Activated CD4-positive, alpha-beta T cell treated with anti-CD3 and anti-CD28 coated beads for 24 hours (primary cell): ENCODE measurements around the gene TOM1L2.
A peak's percentile ranks its signal among the peaks of the same experiment; 100 is the strongest.
"Not testable (repeated sequence)": the region's sequence is repeated elsewhere in the genome, so short reads cannot be mapped to it uniquely, and the experiment has no call there.

Source experiments
- DNase-seq, 2 donors: peaks; one replicate each; pipeline ENCODE4 v3.0.0-alpha.2; 2020; ENCODE audit warnings: low read depth in 2 of 2

Gene TOM1L2

DNA sequence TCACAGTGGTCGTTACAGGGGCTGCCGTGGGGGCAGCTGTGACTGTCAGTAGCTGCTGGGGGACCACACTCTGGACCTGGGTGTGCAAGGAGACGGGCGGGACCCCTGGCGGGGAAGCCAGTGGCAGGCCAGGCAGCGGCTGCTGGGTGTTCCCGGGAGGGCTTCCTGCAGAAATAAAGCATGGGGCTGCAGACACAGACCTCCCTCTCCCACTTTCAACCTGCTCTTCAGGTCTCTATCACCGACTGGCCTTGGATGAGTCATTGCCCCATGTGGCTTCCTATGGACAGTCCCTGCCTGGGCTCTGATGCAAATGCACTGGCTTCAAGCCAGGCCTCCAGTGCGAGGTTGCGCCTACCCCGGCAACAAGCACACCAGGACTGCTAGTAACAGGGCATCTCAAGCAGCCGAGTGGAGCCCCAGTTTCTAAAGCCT lies 152.6 kb downstream of the TOM1L2 start:
- peak; percentile 50 to 75 for DNase-seq

DNA sequence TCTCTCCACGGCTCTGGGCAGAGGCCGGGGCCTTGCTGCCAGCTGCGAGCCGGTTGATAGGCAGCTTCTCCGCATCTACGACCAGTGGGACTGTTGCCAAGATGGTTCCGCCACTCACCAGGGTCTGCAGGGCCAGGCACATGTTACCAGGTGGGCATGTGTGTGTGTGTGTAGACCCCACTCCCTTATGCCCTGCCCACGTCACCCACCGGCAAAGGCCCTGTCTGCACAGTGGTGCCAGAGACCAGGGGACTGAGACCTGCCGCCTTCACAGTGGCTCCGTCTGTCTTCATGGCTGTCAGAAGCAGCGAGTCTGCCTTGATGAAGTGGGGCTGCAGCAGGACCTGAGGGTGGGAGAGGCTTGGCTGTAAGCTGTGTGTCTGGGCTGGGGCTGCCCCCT lies 153.1 kb downstream of the TOM1L2 start:
- no peak for DNase-seq

DNA sequence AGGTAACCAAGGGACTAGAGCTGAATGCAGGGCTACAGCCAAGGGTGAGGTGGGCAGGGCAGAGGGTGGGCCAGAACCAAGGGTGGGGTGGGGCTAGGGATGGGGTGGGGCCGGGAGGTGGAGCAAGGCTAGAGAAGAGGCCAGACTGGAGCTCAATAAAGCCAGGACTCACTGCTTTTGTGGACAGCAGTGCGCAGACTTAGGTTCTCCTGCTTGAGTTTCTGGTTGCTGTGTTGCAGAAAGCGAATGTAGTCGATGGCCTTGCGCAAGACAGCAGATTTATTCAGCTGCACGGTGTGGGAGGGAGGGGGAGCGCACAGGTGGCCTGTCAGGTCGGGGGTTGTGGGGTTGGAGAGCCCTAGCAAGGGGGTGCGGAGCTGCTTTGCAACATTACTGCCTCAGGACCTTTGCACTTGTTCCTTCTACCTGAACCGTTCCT lies 154.1 kb downstream of the TOM1L2 start:
- DNase-seq = no peak

DNA sequence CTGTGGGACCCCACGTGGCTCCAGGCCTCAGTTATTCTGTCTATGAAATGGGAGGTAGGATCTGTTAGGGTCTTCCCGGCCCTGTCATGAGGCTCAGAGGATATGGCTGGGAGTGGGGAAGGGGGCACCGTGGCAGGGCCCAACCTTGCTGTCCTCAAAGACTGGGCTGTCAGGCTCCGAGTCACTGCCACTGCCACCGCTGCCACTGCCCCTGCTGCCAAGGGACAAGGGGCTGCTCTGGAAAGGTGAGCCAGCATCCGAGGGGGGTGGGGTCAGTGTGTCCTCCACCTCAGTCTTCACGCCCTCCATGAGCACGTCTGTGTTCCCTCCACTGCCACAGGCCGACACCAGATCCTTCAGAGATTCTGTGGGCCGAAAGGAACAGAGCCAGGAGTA lies 154.7 kb downstream of the TOM1L2 start:
- DNase-seq = no peak

DNA sequence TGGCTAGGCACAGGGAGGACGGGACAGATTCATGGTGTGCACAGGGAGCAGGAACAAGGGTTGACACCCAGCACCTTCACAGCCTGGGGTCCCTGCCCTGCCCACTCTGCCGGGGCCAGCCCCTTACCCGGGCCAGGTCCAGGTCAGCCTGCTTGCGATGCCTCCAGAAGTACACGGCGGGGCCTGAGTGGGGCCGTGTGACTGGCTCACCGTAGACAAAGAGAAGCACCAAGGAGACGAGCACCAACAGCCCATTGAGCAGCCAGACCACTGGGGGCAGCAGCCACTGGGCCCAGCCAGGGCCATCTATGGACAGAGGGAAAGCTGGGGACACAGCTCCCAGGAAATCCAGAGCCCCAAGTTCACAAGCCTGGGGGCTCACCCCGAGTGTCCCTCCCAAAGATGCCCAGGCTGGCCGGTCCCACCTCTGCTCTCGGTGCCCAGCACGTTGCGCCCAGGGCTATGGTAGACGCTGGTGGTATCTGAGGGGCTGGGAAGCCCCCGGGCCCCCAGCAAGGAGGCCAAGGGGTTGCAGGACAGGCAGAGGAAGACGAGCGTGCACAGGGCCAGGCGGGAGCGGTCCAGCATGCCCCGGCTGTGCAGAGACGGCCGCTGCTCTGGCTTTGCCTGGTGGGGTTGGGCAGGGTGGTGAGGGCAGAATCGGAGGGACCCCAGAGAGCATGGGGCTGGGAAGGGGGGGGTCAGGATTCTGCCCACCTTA lies 155.2 kb downstream of the TOM1L2 start:
- DNase-seq = no peak

DNA sequence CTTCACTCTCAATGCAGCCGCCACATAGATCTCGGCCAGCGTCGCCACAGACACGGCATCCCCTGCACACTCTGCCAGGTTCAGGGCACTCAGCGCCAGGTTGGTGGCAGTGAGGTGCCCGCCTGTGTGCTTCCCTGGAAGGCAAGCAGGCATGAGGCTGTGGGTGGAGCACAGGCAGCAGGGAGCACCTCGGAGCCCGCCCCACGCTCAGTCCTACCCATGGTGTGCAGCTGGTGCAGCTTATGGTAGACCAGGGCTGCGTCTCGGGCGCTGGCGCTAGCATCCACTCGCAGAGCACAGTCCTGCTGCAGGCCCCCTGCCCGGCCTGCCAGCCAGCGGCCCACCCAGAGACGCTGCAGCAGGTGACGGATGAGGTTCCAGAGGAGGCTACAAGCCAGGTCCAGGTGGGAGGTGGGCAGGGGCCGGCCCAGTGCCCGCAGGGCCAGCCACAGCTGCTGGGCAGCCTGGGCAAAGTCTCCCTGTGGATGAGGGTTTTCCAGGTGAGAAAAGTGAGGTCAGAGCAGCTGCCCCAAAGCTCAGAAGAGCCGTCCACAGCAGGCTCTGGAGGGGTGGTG lies 155.9 kb downstream of the TOM1L2 start:
- no peak for DNase-seq

DNA sequence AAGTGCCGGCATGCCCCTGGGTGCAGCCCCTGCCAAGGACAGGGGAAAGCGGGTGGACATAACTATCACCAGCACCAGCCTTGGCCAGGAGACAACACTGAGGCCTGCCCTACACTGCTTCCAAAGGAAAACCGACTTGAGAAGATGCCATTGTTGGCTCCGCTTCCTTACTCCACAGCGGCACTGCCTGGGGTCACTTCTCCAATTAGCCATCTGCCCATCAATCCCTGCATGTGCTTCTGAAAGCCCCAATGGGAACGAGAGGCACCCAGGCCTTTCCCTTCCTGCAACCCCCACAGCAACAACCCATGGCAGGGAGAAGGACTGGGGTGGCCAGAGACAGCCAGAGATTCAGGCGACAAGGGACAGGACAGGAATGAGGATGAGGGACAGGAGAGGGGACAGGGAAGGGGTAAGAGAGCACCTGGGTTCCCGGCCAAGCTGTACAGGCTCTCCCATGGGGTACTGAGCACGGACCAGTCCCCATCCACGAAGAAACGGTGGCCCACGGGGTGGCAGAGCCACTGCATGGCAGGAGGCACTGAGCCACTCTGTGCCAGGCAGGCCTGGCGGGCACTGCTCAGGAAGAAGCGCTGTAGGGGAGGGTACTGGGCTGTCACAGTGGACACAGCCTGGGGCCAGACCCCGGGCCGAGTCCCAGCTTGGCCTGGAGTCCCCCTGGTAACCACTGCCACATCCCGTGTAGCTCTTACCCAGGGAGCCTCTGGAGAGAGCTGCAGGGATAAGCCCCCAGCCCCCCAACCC lies 156.6 kb downstream of the TOM1L2 start:
- no peak for DNase-seq

DNA sequence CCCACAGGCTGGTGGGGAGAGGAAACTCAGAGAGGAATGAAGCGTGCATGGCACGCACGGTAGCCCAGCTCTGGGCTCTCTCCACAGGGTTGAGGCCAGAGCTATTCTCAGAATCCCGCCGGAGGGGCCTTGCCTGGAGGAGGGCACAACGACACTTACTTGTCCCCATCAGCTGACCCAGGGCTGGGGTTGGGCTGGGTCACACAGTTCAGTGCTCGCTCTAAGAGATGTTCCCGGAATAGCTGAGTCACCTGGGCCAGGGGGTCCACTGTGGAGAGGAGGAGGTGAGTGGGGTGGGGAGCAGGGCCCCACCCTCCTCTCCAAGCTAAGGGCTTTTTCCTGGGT lies 157.2 kb downstream of the TOM1L2 start:
- DNase-seq = no peak

DNA sequence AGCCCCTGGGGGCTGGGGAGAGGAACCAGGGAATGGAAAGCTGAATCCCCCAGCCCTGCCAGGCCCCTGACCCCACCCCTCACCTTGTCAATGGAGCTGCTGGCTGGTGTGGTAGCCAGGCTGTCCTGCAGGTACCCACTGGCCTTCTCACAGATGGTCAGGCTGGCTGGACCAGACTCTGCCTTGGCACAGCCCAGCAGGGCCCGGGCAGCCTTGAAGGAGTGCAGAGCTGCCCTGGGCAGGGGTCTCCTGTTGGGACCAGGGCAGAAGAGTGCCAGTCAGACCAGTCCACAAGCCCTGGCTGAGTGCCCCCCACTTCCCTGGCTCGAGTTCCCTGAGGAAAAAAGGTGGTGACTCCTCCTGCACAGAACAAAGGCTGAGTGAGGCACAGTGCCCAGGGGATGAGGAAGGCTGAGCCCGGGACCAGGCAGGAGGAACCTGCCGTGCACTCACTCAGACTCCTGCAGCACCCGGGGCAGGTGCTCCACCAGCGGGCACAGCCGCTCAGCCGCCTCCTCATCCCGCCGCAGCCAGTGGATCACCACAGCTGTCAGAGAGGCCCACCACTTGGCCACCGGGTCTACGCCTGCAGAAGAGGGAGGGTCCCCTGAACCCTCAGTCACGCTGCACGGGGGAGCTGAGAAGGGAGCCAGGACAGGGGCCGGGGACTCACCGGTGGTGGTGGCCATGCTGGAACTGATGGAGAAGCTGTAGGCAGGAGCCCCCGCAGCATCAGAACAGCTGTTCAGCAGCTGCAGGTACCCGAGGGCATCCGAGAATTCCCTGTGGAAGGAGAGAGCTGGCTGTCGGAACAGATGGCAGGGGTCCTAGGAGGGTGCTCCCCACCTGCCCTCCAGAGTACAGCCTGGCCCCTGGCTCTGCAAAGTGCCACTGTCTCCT lies 157.8 kb downstream of the TOM1L2 start:
- no peak for DNase-seq

DNA sequence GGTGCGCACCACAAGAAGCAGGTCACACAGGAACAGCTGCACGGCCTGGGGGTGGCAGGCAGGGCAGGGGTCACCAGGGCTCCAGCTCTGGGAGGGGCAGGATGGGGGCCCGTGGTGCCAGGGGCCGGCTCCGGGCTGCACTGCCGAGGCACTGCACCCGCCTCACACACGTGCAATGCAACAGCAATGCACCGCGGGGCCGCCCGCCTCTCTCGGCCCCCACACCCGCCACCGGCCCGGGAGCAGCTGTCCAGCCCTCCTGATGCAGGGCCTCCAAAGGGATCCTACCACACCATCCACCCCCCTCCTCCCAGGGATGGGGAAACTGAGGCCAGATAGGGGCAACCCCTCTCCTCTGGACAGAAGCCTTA lies 158.5 kb downstream of the TOM1L2 start:
- no peak for DNase-seq

DNA sequence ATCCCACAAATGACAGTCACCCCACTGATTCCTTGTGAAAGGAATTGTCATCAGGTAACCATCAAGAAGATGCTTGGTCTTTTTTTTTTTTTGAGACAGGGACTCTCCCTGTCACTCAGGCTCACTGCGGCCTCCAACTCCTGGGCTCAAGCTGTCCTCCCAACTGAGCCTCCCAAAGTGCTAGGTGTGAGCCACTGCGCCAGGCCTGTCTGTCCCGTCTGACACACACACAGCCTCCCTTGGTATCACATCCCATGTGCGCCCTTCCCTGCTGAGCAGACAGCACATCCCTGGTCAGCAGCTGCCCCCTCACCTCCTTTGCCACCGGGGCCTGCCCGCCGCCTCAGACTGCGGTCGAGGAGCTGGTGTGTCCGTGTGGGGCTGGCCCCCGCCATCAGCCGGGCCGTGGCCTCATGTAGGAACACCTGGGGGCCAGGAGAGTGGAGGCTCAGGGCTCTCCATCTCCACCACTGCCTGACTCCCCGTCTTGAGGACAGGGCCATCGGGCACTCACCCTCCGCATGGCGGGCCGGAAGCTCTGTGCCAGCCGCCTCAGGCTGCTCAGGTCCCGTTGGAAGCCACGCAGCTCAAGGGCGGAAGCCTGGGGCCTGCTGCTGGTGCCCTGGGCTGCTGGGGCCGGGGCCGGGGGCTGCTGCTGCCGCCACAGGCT lies 159.0 kb downstream of the TOM1L2 start:
- DNase-seq = no peak

DNA sequence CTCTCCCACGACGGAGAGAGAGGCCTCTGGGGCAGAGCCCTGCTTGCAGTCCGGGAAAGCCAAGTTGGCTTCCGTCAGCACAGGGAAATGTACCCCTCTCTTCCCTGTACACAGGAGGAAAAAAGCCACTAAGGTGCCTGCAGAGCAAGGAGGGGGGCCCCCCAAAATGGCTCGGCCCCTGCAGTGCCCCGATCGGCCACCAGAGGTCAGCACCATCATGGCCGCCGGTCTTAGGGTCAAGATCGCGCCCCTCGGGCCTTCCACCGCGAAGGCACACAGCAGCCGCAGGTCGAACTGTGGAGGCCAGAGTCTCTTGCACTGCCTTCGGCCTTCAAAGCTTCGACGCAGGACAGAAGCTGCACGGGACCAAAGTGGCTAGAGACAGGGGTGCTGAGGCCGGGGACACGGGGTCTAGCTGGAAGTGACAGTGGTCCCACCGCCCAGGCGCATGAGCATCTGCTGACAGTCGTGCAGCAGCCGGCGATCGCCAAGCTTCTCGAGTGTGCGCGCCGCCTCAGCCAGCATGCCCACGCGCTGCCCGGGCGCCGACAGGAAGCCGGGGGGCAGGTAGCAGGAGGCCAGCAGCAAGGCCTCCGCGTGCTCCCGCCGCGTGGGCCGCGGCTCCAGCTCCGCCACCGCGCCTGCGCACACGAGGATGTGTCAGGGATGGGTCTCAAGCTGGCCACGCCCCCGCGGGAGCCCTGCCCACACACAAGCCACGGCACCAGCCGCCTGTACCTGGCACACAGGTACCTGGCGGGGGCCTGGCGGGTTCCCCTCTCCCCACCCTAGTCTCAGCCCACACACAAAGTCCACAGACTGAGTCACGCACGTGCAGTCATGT lies 159.8 kb downstream of the TOM1L2 start:
- DNase-seq = peak in 1 of 2 donors; percentile 50

DNA sequence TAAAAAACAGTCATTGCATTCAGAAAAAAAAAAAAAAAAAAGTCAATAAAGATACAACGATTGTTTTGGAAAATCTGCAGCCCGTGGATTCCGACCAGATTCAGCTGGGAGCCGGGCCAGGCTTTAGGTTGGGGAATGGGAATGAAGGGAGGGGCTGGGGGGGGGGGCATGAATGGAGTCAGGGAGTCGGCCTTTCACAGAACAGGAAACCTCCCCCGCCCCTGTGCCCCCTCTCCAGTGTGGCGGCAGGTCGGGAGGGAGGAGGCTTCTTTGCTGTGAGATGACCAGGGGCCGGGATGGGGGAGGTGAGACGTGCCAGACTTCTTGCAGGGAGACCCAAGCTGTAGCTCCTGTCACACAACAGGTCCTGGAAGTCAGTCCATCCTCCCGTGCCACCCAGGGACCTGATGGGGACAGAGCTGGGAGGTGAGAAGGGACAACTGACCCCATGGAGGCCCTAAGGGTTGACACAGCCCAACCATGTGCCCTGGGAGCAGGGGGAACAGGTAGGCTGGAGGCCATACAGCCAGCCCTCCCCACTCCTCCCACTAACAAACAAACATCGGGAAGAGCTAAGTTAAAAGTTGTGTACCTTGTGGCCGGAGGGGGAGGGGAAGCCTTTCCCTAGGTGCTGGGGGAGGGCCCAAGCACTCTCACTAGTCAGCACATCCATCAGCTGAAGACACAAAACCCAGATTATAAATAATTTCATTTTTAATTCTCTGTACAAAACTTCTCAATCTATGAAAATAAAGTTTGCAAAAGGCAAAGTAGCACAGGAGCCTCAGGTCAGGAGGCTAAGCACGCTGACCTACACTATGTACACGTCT lies 160.6 kb downstream of the TOM1L2 start:
- no peak for DNase-seq

DNA sequence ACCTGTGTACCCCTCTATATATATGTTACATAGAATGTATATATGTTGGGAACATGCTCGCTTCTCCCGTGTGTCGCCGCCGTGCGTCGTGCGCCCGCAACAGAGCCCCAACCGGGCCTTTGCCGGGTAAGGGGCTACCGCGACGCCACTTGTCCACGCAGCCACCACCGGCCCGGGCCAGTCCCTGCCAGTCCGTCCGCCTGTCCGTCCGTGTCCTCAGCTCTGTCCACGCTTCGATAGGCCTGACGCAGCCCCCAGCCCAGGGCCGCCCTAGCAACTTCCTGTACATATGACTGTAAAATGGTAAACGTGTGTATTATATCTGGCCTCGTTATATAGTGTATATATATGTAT lies 161.3 kb downstream of the TOM1L2 start:
- no peak for DNase-seq

DNA sequence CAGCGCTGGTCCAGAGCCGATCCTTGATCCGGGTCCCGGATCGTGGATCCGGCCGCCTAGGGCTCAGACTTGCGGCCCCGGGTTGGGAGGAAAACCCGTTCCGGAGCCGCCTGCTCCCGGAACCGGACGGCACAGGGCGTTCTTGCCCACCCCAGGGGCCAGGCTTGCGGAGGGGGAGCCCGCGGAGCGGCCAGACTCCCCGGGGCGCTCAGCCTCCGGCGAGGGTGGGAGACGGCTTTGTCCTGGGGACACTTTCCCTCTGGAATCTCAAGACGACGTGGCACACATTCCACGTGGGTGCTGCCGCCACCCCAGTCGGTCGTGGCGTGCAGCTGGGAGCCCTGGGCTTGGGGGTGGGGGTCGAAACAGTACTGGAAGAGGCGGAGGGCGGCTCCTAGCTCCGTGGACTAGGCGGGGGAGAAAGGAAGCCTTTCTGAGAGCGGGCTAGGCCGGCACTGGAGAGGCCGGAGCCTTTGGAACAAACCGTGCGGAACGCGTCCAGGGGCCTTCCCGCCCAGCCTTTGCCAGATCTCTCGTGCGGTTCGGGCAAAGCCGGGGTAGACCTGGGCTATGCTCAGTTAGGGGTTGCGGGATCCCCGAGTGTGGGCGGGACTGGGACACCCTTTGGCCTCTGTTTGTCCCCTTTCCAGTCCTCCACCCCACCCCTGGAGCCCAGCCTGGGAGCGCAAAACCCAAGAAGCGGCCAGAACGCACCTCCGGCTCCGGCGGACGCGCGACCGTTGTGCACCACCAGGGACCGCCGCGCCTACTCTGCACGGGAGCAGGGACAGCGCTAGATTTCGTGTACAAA lies 161.9 kb downstream of the TOM1L2 start:
- DNase-seq = no peak

DNA sequence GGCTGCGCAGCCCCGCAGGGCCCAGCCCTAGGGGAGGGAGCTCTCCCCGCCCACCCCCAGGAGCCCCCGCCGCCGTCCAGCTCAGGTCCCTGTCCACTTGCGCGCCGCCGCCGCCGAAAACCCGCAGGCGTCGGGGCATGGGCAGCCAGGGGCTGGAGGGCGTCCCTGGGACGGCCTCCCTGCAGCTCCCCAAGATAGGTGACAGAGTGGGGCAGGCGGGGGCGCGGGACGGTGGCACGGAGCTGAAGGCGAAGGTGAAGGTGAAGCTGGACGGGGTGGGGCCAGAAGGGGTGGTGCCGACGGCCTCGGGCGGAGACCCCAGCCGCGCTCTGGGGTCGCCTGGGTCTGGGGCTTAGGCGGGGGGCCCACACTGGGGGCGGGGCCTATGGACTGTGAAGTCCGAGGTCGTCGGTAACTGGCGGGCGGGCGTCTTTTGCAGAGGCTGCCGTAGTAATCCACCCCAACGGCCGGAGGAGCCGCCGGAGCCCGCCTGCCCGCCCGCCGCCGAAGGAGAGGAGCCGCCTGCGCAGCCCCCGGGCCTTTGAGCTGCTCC lies 162.6 kb downstream of the TOM1L2 start:
- no peak for DNase-seq

DNA sequence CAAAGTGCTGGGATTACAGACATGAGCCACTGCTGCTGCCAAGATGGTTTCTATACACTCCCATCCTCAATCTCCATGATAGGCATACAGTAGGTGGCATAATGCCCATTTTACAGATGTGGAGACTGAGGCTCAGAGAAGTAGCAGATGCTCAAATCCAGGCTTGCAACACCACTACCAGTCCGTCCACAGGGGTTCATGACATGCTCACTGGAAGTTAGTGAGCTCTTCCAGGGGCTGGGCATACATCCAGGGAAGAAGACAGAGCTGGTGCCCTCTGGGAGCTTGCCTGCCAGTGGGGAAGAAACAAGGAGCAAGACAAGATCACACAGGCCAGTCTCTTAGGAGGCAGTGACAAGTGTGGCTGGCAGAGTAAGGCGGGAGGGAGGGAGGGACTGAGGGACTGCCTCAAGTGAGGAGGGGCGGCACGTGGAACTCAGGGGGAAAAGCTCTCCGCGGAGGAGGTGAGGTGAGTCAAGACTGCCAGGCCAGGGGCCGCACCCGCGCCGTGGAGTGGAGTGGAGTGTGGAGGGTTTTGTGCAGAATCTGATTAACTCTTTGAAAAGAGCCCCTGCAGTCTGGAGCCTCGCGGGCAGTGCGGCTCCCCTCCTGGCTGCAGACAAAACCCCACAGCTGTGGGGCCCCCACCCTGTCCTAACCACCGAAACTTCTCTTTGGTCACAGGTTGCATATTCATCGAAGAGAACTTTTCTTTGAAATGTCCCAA lies 163.3 kb downstream of the TOM1L2 start:
- no peak for DNase-seq

DNA sequence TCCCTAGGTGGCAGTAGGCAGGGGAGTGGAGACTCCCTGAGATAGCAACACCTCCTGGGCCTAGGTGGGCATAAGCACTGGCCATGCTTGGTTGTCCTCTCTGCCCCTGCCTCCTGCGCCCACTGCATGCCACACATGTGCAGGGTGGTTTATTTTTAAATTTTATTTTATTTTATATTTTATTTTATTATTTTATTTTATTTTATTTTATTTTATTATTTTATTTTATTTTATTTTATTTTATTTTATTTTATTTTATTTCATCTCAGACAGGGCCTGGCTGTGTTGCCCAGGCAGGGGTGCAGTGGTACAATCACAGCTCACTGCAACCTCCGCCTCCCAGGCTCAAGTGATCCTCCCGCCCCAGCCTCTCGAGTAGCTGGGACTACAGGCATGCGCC lies 164.0 kb downstream of the TOM1L2 start:
- not testable (repeated sequence) for DNase-seq
